GM18499 (cell line): ENCODE measurements around the gene ST3GAL5.
A peak's percentile ranks its signal among the peaks of the same experiment; 100 is the strongest.
"Not testable (repeated sequence)": the region's sequence is repeated elsewhere in the genome, so short reads cannot be mapped to it uniquely, and the experiment has no call there.

Experiments used
- ATAC-seq: cut with Tn5 transposase; IDR thresholded peaks from one replicate; pipeline ENCODE4 v1.9.1; 2021; ENCODE audit warnings: moderate number of reproducible peaks; ENCODE audit not compliant: insufficient read depth, unreplicated experiment

Gene ST3GAL5

GRCh38 chr2:85888684-85889626 is at the start of gene ST3GAL5:
TSS of gene ST3GAL5 (minus strand) at chr2:85888990. CDS start at chr2:85888905, 85 bp downstream.
- ATAC-seq: peak; percentile 48

- no peak for ATAC-seq
These were observed 49.7 kb upstream of the ST3GAL5 start for GRCh38 chr2:85938456-85938855.

GRCh38 chr2:85937069-85937439 is 48.3 kb upstream of the ST3GAL5 start:
- no peak for ATAC-seq

GRCh38 chr2:85936421-85937068 is 47.8 kb upstream of the ST3GAL5 start:
- ATAC-seq: no peak

- ATAC-seq: no peak
These were observed 47.0 kb upstream of the ST3GAL5 start for GRCh38 chr2:85935746-85936208.

- ATAC-seq: no peak
These were observed 46.5 kb upstream of the ST3GAL5 start for GRCh38 chr2:85935170-85935745.

- no peak for ATAC-seq
These were observed 45.2 kb upstream of the ST3GAL5 start for GRCh38 chr2:85933753-85934594.

- ATAC-seq: not testable (repeated sequence)
These were observed 42.4 kb upstream of the ST3GAL5 start for GRCh38 chr2:85931151-85931550.

- no peak for ATAC-seq
These were observed 41.6 kb upstream of the ST3GAL5 start for GRCh38 chr2:85930129-85931124.

- ATAC-seq: no peak
These were observed 40.6 kb upstream of the ST3GAL5 start for GRCh38 chr2:85929096-85930050.

- no peak for ATAC-seq
These were observed 38.3 kb upstream of the ST3GAL5 start for GRCh38 chr2:85926931-85927661.

- no peak for ATAC-seq
These were observed 37.7 kb upstream of the ST3GAL5 start for GRCh38 chr2:85926526-85926925.

- ATAC-seq: no peak
These were observed 36.5 kb upstream of the ST3GAL5 start for GRCh38 chr2:85925216-85925671.

- ATAC-seq: no peak
These were observed 35.7 kb upstream of the ST3GAL5 start for GRCh38 chr2:85924522-85924921.

GRCh38 chr2:85922199-85922598 is 33.4 kb upstream of the ST3GAL5 start:
- ATAC-seq: no peak

GRCh38 chr2:85921659-85922058 is 32.9 kb upstream of the ST3GAL5 start:
- no peak for ATAC-seq
